GM18861 (cell line): ENCODE measurements around the gene ADAMTS15.
"Not testable (repeated sequence)": the region's sequence is repeated elsewhere in the genome, so short reads cannot be mapped to it uniquely, and the experiment has no call there.

Experiments used
- ATAC-seq: cut with Tn5 transposase; IDR thresholded peaks from one replicate; pipeline ENCODE4 v1.9.1; 2021; ENCODE audit not compliant: unreplicated experiment

The ADAMTS15 gene

DNA sequence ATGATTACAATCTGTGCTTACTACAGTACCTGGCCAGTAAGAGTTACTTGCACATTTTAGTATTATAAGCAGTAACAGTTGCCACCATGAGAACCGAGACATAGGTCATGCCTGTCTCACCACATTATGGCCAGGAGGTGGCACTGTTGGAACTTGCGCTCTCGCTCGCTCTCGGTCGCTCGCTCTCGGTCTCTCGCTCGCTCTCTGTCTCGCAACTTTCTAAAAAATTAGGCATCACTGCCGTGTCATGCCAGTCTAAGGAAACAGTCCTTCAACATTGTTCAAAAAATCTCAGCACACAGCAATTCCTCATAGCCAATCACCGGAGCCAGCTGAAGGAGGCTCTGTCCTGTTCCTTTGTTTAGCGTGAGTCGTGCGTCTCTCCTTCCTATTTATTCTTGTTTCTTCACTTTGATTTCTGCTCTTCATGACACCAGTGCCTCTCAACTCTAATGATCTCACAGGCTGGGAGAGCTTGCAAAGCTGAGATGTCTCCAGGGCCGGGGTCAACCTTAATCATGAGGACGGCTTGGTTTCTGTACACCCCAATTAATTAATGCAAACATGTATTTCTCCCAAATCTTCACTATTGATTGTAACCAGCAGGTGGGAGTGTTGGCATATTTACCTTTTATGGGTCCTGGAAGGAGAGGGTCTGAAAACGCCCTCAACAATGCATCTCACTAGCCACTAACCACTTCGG, 13.8 kb upstream of the ADAMTS15 start:
- peak; percentile 87 for ATAC-seq

DNA sequence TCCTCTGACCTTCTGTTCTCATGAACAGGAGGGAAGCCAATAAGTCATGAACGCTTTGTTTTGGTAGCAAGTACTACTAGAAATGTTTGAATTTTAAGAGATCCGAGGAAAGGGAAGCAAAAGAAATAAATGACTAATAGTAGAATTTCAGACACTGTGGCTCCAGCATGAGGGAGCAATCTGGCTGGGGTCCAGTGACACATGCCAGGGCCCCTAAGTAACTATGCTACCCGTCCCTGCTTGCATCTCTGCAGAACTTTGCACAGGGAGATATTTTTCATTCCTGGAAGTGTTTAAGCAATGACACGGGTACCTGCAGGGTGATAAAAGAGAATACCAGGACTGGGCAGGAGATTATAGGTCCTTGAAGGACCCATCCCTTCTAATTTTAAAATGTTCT, 12.8 kb upstream of the ADAMTS15 start:
- no peak for ATAC-seq

DNA sequence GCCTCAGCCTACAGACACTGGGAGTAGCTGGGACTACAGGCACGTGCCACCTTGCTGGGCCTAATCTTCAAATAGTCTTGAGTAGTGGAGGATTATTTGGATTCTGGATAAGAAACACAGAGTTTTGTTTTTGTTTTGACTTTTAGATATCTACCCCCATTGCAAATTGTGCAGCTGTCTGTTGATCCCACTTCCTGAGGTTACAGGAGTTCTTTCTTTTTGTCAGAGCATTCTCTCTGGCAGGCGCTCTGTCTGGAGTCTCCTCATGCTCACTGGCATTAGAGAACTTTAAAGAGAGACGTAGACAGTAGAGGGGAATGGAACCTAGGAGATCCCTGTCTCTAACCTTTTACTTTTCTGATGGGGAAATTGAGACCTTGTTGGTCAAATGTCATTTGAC, 12.3 kb upstream of the ADAMTS15 start:
- no peak for ATAC-seq

DNA sequence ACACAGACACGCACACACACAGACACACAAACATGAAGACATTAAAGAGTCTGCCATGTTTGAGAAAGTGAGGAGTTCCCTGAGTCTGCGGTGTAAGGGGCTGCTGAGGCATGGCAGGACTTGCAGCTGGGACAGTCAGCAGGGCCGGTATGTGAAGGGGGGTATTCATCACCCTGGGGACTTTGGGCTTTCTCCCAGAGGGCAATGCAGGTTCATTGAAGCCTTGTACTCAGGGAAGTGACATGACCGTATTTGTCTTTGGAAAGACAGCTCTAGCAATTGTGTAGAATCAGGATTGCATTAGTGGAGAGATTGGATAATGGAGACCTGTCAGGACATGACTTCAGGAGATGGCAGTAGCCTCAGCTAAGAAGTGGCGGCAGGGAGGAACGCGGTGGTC, 10.6 kb upstream of the ADAMTS15 start:
- ATAC-seq, result no peak

DNA sequence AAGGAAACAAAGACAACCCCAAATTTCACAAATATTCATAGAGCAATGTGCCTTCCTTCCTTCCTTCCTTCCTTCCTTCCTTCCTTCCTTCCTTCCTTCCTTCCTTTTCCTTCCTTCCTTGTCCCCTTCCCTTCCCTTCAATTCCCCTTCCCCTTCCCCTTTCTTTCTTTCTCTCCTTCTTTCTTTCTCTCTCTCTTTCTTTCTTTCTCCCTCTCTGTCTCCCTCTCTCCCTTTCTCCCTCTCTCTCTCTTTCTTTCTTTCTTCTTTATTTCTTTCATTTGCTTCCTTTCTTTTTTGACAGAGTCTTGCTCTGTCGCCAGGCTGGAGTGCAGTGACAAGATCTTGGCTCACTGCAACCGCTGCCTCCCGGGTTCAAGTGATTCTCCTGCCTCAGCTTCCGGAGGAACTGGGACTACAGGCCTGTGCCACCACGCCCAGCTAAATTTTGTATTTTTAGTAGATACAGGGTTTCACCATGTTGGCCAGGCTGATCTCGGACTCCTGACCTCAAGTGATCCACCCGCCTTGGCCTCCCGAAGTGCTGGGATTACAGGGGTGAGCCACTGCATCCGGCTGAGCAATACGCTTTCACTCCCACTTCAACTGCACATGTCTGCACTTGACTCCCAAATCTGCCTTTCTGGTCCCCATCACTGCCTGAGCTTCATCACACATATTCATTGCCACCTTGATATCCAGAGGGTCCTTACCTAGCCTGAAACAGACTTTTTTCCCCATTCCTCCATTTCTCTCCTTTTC, 9.9 kb upstream of the ADAMTS15 start:
- not testable (repeated sequence) for ATAC-seq

DNA sequence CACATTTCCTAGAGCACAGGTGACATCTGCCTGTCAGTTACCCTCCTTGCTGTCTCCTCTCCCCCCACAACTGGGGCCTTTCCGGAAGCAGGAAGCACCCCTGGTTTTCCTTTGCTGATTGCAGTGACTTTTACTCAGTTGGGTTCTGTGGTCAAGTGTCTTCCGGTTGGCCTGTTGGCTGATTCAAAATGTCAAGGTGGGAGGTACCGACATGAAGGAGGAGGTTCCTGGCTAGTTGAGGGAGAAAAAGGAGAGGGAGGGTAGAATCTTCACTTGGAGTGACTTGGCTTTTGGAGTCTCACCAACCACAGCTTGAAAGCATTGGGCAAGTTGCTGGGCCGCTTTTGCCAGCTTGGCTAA, 9.3 kb upstream of the ADAMTS15 start:
- ATAC-seq, result no peak

DNA sequence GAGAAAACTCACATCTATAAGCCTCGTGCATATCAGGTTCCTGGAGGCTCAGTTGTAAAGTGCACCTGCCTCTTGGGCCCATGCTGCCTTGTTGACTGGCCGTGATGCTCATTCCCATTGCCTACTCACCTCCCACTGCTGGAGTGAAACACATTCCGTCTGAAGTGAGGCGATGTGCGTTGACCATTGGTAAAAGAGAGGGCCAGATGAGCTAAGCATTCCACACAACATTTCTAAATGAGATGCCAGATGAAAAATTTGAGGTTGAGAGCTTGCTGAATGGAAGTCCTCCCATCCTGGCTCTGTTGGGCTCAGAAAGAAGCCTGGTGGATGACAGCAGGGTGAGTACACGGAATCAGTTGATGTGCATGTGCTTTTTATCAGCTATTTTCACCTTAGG, 8.6 kb upstream of the ADAMTS15 start:
- no peak for ATAC-seq

DNA sequence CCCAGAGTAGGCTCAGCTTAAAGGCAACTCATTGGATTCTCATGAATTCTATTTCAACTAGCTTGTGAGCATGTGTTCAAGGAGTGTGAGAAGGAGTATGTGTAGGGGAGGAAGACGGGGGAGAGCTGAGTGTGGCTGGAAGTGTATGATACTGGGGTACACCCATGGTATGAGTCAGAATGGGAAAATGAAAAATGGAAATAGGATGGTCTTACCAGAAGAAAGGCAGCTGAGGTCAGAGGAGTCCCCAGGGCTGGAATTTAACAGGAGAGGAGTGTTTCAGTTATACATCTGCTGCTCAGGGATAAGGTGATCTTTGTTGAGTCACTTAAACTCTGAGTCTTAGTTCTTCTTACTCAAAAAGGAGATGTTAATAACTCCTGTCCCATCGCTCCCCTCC, 6.7 kb upstream of the ADAMTS15 start:
- no peak for ATAC-seq

DNA sequence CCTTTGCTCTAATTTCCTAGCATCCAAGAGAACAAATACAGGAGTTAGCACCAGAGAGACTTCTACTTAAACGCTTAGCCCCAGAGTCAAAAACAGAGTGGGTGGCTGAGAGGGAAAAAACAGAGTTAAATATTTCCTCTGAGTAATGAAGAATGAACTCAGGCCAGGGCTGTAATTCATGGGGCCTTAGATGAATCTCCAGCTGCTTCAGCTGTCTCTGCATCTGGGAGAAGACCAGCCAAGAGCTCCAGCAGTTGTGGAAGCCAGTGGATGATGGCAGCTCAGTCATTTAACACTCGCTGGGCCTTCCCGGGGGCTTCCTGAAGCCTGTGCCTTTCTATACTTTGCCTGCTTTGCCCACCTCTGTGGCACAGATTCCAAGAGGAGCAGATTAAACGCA, 5.7 kb upstream of the ADAMTS15 start:
- no peak for ATAC-seq

DNA sequence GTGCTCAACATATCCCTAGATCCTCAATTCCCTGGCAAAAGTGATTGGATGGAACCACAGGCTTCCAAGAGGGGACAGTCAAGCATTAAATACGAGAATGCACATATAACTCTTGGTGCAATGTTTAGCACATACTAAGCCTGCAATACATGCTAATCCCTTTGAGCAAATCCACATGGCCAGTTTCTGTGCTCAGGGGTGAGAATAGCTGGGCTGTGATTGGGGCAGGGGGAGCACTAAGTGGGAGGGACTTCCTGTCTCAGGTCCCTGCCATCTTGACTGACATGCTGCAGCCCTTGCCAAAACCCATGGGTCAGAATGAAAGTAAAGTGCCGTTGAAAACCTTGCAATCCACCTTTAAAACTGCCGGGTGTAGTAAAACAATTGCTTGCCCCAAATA, 2.7 kb upstream of the ADAMTS15 start:
- no peak for ATAC-seq

DNA sequence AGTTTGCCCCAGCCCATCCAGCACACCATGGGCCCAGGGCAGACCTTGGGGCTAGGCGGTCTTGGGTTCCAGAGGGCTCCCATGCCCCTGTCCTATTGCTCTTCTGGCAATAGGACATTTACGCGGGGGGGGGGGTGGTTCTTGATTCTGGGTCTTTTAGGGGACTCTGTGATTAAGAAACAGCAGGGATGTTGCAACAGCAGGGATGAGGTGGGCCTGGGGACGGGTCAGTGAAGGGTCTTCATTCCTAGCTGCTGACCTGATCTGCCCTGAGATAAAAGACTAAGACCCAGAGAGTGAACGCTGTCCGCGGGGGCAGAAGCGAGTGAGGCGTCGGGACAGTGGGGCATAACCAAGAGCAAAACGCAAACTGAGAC, 418 bp upstream of the ADAMTS15 start:
- ATAC-seq, result no peak

DNA sequence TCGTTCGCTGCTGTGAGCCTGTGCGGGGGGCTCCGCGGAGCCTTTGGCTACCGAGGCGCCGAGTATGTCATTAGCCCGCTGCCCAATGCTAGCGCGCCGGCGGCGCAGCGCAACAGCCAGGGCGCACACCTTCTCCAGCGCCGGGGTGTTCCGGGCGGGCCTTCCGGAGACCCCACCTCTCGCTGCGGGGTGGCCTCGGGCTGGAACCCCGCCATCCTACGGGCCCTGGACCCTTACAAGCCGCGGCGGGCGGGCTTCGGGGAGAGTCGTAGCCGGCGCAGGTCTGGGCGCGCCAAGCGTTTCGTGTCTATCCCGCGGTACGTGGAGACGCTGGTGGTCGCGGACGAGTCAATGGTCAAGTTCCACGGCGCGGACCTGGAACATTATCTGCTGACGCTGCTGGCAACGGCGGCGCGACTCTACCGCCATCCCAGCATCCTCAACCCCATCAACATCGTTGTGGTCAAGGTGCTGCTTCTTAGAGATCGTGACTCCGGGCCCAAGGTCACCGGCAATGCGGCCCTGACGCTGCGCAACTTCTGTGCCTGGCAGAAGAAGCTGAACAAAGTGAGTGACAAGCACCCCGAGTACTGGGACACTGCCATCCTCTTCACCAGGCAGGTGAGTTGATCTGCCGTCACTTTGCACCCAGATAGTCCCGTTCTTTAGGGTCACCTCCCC, 1.0 kb downstream of the ADAMTS15 start:
- no peak for ATAC-seq

DNA sequence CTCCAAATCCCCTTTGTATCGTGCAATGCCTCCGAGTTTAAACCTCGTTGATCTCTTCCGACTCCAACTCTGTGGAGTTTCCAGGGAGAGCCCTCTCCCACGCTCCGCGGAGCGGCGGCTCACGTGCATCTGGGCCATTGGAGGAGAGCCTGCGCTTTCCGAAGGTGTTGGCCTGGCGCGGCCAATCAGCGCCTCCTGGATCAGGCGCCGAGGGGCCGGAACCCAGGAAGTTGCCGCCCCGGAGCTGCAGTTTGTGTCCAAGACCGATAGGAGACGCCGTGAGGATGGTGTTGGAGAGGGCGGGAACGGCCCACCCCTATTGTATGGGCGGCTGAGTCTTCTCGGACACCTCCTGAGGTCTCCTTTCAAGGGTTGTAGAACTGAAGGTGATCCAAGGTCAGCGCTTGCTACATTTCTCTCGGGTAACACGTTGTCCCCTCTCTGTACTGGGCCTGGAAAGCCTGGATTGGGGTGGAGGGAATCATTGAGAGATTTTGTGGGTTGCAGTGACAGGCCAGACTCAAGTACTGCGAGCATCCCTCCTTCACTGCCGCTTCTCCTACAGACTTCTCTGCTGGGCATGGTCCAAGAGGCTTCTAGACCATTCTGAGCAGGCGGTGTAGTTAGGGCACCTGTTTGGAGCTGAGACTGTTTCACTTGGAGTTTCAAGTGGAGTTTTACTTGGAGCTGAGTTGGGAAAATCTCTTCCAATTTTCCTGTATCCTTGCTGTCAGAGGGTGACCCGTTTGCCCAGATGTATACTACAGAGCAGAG, 1.7 kb downstream of the ADAMTS15 start:
- no peak for ATAC-seq

DNA sequence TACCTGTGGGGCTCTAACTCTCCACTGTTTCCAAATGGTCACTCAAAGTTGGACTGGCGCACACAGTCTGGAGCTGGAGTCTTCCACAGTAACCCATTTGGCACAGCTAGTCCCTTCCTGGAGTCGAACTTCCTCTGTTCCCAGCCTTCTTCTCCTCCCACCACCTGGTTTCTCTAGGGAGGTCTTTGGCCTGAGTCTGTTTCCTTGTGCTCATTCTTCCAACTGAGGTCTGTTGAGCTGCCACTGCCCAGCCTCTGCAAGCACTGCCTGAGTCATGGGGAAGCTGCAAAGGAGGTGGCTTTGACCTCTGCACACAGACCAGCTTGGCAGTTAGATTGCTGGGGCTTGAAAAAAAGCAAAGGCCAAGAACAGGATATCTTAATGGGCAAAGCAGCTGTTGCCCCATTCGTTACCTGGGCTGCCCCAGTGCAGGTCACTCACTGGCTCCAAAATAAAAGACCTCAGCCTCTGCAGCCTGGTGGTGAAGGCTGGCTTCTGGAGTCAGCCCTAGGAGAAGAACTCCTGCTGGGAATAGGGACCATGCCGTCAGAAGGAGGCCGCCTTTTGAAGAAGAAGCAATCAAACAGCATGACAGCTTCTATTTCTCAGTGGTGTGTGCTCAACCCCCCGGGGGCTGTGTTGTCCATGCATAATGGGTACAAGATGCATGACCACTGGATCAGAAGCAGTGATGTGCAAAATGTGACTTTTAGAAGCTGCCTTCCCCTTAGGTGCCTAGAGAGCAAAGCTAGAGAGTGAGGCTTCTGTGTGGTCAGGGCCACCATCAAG, 3.0 kb downstream of the ADAMTS15 start:
- ATAC-seq, result no peak

DNA sequence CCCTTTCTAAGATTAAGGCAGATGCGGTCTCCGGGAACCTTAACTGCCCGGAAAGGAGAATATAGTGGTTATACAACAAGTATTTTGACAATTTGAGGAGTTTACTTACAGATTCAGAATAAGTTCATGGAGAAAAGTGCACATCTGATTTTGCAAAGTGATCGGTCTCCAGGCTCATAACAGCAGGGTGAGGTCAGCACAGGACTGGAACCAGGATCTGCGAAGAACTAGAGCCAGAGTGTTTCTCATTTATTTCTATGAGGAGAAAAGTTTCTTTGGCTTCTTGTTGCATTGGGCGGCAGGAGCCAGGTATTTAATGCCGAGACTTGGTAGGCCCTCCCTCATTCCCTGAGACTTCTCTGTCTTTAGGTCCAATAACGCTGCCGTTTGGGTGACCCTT, 3.7 kb downstream of the ADAMTS15 start:
- ATAC-seq, result no peak

DNA sequence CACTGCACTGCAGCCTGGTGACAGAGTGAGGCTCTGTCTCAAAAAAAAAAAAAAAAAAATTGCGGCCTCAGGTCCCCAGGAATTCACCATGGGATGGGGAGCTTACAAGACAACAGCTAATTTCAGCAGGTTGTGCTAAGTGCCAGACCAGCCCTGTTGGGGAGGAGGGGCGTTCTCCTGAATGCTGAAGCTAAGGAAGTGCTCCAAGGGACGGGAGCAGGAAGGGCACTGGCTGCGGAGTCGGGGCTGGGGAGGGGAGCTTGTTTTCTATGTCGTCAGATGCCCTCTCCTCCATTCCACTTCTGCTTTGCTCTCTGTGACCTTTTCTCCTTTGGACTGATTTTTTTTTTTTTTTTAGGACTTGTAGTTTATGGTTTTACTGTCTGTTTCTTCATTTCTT, 4.5 kb downstream of the ADAMTS15 start:
- ATAC-seq, result no peak

DNA sequence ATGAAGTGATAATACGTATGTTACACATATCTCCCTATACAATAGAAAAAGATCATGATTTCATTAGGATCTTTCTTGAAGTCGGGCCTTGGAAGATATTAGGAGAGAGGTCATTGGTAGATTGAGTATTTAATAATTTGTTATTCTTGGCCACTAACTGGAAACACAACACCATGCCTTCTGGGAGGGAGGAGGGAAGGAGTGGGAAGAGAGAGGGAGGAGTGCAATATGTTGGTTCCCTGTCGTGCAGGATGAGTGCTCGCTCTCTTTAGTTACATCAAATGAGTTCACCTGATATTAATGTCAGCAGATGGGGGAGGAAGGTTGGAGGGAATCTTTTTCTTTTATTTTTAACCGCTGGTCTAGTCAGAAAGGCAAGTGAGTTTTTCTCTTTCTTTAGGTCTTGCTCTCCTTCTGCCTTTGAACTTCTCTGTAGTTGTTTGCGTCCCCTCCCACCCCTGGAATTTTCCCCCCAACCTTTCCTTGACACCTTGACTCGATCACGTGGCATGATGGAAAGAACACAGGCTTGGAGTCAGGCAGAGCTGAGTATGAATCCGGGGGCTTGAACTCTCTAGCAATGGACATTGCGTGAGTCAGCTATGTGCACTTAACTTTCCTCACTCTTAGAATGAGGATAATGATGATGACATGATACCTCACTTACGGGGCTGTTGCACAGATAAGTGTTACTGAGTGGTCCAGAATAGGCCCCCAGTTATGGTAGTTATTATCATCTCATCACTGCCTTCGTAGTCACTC, 6.2 kb downstream of the ADAMTS15 start:
- no peak for ATAC-seq

DNA sequence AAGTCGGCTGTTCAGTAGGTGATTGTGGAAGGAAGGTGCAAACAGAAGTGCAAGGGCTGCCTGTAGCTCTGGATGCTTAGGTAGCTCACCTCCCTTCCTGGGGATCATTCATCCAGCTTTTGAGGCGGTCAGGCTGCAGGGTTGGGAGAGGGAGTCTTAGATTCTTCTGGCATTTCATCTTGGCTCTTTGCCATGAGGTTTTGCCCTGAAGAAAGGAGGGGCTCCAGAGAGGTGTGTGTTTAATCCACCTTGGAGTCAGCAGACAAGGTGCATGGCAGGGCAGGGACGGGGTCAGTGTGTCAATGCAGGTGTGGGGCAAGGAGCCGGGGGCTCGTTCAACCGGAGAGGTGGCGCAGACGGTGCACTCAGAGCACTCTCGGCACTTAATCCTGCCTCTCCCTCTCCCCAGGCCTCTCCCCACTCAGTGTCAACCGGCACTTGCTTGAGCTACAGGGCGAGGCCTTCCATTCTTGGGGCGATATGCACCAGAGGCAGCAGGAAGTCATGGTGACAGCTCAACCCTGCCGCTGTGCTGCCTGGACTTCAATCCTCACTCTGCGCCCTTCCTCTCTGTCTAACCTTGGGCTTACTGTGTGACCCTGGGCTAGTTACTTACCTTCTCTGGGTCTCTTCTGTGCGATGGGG, 7.2 kb downstream of the ADAMTS15 start:
- no peak for ATAC-seq

DNA sequence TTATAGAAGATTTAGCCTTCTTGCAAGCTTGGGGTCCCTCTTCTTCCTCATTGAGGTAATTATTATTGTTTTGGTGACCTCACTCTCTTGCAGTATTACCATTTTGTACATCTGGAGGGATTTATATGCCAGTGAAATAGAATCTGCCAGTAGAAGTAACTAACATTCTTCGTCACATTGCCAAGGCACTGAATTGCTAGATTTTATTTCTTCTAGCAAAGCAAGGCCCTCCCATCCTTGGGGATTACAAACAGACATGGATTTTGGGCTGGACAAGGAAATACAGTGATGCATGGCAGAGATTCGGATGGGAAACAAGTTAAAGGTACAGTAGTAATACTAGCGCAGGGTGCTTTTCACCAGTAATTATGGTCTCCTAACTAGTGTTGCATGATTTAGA, 7.8 kb downstream of the ADAMTS15 start:
- ATAC-seq, result no peak
